Measurements from ENCODE around the gene SULT2B1.

Gene SULT2B1

DNA sequence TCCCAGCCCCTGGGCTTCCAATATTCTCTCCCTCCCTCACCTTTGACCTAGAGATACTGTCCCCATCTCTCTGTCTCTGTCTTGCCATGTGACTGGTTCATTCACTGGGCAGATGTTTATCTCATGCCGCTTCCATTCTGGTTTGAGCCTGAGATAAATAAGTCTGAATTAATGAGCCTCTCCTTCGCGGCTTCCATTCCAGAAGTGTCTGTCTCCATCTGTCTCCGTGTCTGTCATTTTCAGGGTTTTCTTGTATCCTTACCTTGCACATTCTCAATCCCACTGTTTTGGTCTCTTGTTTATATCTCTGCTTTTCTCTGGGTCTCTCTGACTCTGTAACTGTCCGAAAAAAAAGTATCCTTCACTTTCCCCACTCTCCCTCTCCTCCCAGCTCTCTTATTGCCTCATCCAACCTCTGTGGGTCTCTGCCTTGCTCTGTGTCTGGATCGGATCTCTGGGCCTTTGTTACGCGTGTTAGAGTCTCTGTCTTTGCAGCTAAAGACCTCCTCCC lies 71.6 kb downstream of the SULT2B1 start:
- peak; percentile 96 for TF ChIP-seq GATA2 (IDR thresholded peaks at IDR 0.05; ENCODE audit: low read depth, low read length)
- no peak for TF ChIP-seq GATA3 (IDR thresholded peaks at IDR 0.05; ENCODE audit: low read depth, low read length)

DNA sequence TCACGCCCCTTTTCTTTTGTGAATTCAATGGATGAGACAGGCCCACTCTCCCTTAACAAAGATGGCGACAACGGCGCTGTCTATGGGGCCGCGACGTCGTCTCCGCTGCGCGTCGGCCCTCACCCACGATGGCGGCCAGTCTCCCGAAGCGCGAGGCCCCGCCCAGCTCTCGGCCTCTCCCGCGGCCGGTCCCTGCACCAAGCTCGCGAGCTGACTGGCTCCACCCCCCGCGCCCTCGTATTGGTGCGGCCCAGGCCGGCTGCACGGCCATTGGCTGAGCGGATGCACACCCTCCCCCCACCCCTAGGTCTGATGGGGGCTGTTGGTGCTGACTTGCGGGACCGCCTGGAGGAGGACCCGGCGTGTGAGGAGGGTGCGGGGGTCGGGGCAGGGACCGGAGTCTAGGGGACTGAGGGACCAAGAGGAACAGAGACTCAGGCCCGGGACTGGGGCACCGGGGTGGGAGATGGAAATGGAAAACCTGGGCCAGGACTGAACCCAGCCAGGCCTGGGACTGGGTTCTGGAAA lies 72.2 kb downstream of the SULT2B1 start:
- TF ChIP-seq GATA2 (IDR thresholded peaks at IDR 0.05; ENCODE audit: low read depth, low read length) (no peak), GATA3 (IDR thresholded peaks at IDR 0.05; ENCODE audit: low read depth, low read length) (no peak)

DNA sequence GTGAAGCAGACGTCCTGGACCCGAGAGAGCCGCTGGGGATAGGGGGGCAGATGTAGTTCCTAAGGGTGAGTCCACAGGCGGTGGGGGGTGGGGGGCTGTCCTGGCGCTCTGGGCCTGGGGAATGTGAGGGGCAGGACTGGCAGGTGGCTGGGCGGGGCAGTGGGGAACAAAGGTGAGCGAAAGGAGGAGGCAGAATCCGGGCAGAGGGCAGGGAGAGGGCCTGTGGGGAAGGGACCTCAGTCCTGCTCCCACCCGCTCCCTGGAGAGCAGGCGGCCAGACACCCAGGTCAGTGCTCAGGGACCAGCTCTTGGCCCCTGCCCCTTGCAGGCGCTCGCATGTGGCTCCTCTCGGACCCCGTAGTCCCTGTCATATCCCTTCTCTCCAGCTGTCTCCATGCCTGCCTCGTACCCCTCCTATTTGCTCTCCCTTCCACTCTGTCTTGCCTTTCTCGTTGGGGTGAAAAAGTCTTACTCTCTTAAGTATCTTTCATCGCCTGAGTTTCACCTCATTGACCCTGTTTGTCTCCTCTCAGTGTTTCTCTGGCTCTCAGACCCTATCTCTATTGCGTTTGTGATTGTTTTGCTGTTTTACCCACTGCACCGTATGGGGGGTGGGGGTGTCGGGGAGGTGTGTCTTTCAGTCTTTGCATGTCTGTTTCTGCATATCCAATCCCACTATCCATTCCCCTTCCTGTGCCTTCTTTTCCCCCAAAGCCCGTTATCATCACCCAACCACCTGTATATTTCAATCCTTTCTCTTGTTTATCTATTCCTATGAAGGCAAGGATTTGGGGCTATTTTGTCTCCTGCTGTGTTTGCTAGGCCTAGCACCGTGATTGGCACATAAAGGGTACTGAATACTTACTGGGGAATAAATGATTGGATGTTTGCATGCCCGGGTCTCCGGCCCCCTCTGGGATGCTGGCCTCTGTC lies 73.1 kb downstream of the SULT2B1 start:
- TF ChIP-seq GATA3 (IDR thresholded peaks at IDR 0.05; ENCODE audit: low read depth, low read length) (no peak), GATA2 (IDR thresholded peaks at IDR 0.05; ENCODE audit: low read depth, low read length) (no peak)

DNA sequence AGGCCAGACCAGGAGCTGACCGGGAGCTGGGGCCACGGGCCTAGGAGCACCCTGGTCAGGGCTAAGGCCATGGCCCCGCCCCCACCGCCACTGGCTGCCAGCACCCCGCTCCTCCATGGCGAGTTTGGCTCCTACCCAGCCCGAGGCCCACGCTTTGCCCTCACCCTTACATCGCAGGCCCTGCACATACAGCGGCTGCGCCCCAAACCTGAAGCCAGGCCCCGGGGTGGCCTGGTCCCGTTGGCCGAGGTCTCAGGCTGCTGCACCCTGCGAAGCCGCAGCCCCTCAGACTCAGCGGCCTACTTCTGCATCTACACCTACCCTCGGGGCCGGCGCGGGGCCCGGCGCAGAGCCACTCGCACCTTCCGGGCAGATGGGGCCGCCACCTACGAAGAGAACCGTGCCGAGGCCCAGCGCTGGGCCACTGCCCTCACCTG lies 73.9 kb downstream of the SULT2B1 start:
- TF ChIP-seq GATA2 (IDR thresholded peaks at IDR 0.05; ENCODE audit: low read depth, low read length) (no peak), GATA3 (IDR thresholded peaks at IDR 0.05; ENCODE audit: low read depth, low read length) (no peak)

DNA sequence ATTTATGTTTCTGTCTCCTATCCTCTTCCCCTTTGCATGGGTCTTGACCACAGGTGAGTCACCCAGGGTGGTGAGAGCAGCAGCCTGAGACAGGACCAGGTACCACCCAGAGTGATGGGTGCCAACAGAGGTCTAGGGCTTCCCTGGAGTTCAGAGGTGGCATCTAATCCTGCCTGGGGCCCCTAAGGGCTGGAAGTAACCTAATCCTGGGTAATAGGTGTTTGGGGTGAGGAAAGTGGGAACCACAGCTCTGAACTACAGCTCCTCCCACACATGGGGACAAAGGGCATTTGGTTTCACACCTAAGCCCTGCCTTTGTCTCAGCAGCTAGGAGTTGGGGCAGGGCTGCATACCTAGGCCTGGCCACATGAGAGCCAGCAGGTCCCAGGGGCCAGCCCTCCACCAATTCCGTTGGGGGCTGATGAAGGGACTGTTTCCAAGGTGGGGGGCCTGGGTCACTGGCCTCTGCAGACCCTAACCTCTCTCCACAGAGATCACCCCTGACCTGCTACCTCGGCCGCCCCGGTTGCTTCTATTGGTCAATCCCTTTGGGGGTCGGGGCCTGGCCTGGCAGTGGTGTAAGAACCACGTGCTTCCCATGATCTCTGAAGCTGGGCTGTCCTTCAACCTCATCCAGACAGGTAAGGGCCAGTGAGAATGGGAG lies 75.4 kb downstream of the SULT2B1 start:
- TF ChIP-seq GATA3 (IDR thresholded peaks at IDR 0.05; ENCODE audit: low read depth, low read length) = no peak
- TF ChIP-seq GATA2 (IDR thresholded peaks at IDR 0.05; ENCODE audit: low read depth, low read length) = no peak

DNA sequence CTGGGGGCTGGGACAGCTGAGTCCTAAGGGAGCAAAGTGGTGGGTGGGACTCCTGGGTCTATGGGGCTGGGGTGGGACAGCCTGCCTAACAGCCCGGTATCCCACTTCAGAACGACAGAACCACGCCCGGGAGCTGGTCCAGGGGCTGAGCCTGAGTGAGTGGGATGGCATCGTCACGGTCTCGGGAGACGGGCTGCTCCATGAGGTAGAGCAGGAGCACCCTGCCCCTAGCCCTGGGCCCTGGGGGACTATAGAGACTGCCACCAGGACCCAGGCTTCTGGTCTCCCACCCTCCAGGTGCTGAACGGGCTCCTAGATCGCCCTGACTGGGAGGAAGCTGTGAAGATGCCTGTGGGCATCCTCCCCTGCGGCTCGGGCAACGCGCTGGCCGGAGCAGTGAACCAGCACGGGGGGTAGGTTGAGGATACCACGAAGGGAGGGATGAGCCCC lies 75.9 kb downstream of the SULT2B1 start:
- TF ChIP-seq GATA2 (IDR thresholded peaks at IDR 0.05; ENCODE audit: low read depth, low read length) (no peak), GATA3 (IDR thresholded peaks at IDR 0.05; ENCODE audit: low read depth, low read length) (no peak)

DNA sequence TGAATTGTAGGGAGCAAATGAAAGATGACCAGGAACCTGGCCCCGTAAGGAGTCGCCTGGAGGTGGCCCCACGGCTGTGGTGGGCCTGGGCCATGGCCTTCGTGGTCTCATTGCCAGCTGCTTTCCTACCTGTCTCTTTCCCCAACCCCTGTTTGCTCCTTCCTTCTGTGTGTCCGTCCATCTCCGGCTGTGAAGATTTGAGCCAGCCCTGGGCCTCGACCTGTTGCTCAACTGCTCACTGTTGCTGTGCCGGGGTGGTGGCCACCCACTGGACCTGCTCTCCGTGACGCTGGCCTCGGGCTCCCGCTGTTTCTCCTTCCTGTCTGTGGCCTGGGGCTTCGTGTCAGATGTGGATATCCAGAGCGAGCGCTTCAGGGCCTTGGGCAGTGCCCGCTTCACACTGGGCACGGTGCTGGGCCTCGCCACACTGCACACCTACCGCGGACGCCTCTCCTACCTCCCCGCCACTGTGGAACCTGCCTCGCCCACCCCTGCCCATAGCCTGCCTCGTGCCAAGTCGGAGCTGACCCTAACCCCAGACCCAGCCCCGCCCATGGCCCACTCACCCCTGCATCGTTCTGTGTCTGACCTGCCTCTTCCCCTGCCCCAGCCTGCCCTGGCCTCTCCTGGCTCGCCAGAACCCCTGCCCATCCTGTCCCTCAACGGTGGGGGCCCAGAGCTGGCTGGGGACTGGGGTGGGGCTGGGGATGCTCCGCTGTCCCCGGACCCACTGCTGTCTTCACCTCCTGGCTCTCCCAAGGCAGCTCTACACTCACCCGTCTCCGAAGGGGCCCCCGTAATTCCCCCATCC lies 76.7 kb downstream of the SULT2B1 start:
- no peak for TF ChIP-seq GATA3 (IDR thresholded peaks at IDR 0.05; ENCODE audit: low read depth, low read length)
- TF ChIP-seq GATA2 (IDR thresholded peaks at IDR 0.05; ENCODE audit: low read depth, low read length) = no peak

DNA sequence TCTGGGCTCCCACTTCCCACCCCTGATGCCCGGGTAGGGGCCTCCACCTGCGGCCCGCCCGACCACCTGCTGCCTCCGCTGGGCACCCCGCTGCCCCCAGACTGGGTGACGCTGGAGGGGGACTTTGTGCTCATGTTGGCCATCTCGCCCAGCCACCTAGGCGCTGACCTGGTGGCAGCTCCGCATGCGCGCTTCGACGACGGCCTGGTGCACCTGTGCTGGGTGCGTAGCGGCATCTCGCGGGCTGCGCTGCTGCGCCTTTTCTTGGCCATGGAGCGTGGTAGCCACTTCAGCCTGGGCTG lies 77.3 kb downstream of the SULT2B1 start:
- TF ChIP-seq GATA2 (IDR thresholded peaks at IDR 0.05; ENCODE audit: low read depth, low read length) = no peak
- no peak for TF ChIP-seq GATA3 (IDR thresholded peaks at IDR 0.05; ENCODE audit: low read depth, low read length)

DNA sequence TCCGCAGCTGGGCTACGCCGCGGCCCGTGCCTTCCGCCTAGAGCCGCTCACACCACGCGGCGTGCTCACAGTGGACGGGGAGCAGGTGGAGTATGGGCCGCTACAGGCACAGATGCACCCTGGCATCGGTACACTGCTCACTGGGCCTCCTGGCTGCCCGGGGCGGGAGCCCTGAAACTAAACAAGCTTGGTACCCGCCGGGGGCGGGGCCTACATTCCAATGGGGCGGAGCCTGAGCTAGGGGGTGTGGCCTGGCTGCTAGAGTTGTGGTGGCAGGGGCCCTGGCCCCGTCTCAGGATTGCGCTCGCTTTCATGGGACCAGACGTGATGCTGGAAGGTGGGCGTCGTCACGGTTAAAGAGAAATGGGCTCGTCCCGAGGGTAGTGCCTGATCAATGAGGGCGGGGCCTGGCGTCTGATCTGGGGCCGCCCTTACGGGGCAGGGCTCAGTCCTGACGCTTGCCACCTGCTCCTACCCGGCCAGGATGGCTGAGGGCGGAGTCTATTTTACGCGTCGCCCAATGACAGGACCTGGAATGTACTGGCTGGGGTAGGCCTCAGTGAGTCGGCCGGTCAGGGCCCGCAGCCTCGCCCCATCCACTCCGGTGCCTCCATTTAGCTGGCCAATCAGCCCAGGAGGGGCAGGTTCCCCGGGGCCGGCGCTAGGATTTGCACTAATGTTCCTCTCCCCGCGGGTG lies 77.8 kb downstream of the SULT2B1 start:
- no peak for TF ChIP-seq GATA2 (IDR thresholded peaks at IDR 0.05; ENCODE audit: low read depth, low read length)
- TF ChIP-seq GATA3 (IDR thresholded peaks at IDR 0.05; ENCODE audit: low read depth, low read length) = no peak

DNA sequence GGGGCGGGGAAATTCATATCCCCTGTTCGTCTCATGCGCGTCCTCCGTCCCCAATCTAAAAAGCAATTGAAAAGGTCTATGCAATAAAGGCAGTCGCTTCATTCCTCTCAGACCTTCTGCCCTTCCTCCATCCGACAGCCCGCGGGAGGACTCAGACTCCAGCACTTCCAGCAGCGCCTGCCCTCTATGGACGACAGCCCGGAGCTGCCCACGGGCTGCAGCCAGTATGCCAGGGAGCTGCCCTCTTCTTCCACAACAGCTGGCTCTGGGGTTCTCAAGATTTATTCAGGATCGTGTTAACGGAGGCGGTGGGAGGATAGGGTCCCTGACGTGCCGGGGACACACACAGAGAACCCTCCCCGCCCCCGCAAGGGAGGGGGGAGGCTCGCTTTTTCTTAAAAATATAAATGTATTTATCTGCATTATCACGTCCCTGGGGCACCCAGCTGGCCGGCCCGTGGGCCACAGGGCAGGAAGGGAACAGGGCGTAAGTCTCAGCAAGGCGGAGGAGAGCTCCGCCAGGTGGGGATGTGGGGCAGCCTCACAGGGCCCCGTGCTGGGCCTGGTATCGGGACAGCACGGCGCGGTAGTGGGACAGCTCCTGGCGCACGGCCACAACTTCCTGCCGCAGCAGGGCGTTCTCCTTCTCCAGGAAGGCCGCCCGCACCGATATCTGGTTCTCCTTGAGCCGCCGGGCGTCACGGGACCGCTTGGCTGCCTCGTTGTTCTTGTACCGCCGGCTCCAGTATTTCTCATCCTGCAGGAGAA lies 78.5 kb downstream of the SULT2B1 start:
- no peak for TF ChIP-seq GATA2 (IDR thresholded peaks at IDR 0.05; ENCODE audit: low read depth, low read length)
- TF ChIP-seq GATA3 (IDR thresholded peaks at IDR 0.05; ENCODE audit: low read depth, low read length) = no peak

DNA sequence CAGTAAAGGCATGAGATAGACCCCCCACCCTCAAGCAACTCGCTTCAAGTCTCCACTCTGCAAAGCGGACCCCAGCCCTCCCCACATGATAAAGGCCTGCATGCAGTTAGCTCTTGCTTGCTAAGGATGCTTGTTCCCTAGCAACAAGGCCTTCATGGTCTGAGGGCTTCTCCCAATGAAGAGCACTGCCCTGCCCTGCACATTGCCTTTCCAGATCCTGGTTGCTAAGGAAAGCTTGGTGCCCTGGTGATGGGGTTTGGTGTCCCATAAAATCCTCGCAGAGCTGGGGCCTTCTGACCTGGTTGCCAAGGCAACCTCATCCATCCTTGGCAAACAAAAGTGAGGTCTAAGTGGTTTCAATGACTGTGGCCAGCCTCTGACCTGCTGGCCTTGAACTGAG lies 79.3 kb downstream of the SULT2B1 start:
- TF ChIP-seq GATA3 (IDR thresholded peaks at IDR 0.05; ENCODE audit: low read depth, low read length) (no peak), GATA2 (IDR thresholded peaks at IDR 0.05; ENCODE audit: low read depth, low read length) (no peak)

DNA sequence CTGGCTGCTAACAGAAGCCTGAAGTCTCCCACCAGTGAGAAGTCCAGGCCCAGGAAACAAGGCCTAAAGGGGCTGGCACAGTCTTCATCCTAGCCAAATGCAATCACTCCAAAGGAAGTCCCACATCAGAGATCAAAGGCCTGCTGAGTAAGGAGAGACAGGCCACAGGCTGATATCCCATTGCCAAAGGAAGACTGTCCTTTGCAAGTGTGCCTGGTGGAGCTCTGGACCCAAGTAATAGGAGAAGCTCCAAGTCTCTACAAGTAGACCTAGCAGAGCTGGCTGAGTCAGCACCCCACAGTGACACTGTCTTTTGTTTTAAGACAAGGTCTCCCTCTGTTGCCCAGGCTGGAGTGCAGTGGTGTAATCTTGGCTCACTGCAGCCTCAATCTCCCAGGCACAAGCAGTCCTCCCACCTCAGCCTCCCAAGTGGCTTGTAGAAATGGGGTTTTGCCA lies 80.7 kb downstream of the SULT2B1 start:
- TF ChIP-seq GATA3 (IDR thresholded peaks at IDR 0.05; ENCODE audit: low read depth, low read length) (no peak), GATA2 (IDR thresholded peaks at IDR 0.05; ENCODE audit: low read depth, low read length) (no peak)

Measured in SH-SY5Y (cell line).